Head of caudate nucleus (tissue), 42 donors: ENCODE data around the gene TRMT61A.
A peak's percentile ranks its signal among the peaks of the same experiment; 100 is the strongest.
"Not testable (repeated sequence)": the region's sequence is repeated elsewhere in the genome, so short reads cannot be mapped to it uniquely, and the experiment has no call there.

Source experiments
- DNase-seq, 42 donors: peaks; one replicate each; pipeline versions ENCODE4 v3.0.0 to v3.0.0-alpha.2; 2020 to 2021; ENCODE audit warnings: mixed read lengths in 7 of 42
- intact Hi-C: fragments of 100-400 bp; cut with DNase I; formaldehyde crosslinking; loops from one replicate; pipeline ENCODE4 v1.15.0; 2022

TRMT61A gene

GRCh38 chr14:103519837-103520212 lies 9.2 kb upstream of the TRMT61A start:
- peak in 4 of 42 donors; percentile 17 to 50 (median 39) for DNase-seq
- intact Hi-C loops, result loop anchor here (2.0 kb wide), 1 partner anchor 25 kb away; no protein-coding TSS in a partner anchor

- DNase-seq, result no peak
- intact Hi-C loops, result no loop called here
Observed at GRCh38 chr14:103520269-103520656, 8.7 kb upstream of the TRMT61A start.

GRCh38 chr14:103520657-103521437 lies 8.1 kb upstream of the TRMT61A start:
- intact Hi-C loops, result no loop called here
- peak; percentile 64 to 94 (median 85) for DNase-seq

- intact Hi-C loops, result no loop called here
- peak in 21 of 42 donors; percentile 40 to 86 (median 66) for DNase-seq
Observed at GRCh38 chr14:103521438-103521950, 7.5 kb upstream of the TRMT61A start.

- intact Hi-C loops, result no loop called here
- DNase-seq, result peak in 4 of 42 donors; percentile 17 to 60 (median 27)
Observed at GRCh38 chr14:103521951-103522563, 6.9 kb upstream of the TRMT61A start.

- intact Hi-C loops, result no loop called here
- DNase-seq, result peak; percentile 68 to 94 (median 89)
Observed at GRCh38 chr14:103522649-103523574, 6.1 kb upstream of the TRMT61A start, which contains the start of gene CKB. Gene CKB, minus strand, starts transcription at chr14:103522830. Its CDS starts 337 bp downstream, at chr14:103522493.

DNA sequence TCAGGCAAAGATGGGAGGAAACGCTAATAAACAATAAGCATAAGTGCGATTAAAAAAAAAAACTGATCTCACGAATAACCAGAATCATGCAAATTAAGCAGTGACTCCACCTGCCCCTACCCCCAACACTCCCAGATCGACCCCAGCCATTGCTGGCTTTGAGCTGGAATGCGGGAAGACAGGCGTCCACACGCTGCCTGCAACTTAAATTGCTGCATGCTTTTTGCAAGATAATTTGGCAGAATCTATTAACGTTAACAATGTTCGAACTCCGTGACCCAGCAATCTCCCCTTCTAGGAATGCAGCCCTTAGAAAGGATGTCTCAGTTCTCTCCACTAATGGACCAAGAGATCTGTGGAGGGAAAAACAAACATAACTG lies 5.4 kb upstream of the TRMT61A start:
- DNase-seq, result no peak
- intact Hi-C loops, result no loop called here

DNA sequence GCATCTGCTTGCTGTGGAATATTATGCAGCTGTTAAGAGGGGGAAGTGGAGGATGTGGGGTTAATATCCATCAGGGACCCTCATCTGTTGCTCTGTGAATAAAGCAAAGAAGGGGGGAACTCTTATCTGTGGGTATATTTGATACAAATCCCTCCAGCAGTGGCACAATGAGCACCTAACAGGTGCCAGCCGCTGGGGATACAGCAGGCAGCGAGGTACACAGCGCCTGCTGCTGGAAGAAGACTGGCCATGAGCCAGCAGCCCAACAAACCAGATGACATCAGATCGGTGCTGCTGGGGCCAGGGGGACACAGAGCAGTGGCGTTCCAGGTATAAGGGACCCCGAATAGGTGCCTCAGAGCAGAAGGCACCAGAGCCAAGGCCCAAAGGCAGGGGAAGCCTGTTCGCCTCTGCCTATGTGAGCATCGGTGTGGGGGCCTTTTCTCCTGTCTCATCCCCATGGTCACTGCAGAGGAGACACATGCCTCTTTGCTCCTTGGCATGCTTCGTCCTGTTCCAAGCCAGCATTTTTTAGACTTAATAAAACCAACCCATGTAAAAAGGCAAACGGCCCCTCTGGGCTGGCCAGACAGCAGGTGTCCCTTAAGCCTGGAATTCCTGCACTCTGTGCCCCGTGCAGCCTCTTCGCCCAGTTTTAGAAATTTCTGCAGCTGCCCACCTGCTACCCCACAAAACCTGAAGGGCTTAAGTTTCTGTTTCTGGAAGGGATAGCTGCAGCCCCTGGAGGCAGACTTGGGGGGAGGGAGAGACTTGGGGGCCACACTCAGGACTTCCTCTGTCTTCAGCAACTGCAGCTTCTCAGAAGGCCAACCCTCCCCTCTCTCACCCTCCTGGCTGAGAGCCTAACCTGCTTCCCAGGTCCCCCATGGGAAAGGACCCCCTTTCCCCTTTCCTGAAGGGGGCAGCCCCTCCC lies 4.7 kb upstream of the TRMT61A start:
- intact Hi-C loops, result no loop called here
- peak in 2 of 42 donors; percentile 9 to 17 for DNase-seq

DNA sequence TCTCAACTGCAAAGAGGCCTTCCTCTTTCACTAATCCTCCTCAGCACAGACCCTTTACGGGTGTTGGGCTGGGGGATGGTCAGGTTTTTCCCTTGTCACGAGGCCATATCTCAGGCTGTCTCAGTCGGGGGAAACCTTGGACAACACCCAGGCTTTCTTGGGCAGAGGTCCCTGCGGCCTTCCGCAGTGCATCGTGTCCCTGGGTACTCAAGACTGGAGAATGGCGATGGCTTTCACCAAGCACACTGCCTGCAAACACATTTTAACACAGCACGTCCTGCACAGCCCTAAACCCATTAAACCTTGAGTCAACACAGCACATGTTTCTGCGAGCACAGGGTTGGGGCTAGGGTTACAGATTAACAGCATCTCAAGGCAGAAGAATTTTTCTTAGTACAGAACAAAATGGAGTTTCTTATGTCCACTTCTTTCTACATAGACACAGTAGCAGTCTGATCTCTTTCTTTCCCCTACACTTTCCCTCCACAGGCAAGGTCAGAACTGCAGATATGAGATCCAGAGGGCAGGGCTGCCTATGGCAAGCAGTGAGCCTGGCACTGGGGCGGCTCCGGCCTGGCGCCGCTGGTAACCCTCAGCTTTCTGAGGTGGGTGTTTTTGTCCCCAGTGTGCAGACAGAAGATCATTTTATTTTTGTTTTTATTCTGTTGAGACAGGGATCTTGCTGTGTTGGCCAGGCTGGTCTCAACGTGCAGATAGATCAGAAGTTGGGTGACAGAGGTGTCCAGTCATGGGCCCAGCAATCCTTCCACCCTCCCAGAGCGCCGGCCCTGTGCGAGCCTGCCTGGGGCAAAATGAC lies 3.4 kb upstream of the TRMT61A start:
- intact Hi-C loops, result not testable (repeated sequence)

GRCh38 chr14:103526247-103526913 lies 2.6 kb upstream of the TRMT61A start:
- intact Hi-C loops, result no loop called here
- DNase-seq, result peak in 1 of 42 donors; percentile 17

More for the DNA sequence above, 3.4 kb upstream of the TRMT61A start:
- DNase-seq, result peak in 1 of 42 donors; percentile 17

- intact Hi-C loops, result no loop called here
- no peak for DNase-seq
Observed at GRCh38 chr14:103526914-103527248, 2.1 kb upstream of the TRMT61A start.

DNA sequence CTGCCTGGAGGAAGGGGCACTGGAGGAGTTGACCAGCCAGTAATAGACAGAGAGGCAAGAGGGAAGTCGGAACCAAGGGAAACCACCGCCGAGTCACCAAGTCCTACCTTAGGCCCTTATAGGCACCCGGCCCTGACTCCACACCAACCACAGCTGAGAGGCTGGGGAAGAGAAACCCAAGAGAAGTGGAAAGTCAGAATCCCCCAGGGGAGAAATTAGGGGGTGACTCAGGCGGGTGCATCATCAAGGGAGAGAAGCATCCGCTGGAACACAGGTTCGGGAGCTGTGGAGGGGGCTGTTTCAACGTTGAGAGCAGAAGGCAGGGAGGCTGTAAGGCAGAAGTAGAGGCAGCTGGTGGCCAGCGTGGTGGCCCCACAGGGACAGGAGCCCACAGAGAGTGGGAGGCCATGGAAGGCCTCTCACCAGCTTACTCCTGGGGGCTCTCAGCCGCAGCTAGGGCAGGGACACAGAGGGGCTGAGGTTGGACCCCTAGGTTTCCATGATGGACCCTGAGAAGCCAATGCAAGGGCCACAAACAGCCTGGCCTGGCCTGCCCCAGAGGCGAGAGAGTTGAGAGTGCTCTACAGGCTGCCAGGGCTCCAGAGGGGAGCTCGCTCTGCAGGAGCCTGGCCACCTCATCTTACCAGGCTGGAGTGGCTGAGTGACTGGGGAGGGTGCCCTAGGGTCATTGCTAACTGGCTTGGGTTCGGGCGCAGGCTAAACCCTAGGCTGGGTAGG lies 1.4 kb upstream of the TRMT61A start:
- intact Hi-C loops, result no loop called here
- DNase-seq, result peak in 2 of 42 donors; percentile 18 to 32

- intact Hi-C loops, result no loop called here
- DNase-seq, result peak in 25 of 42 donors; percentile 39 to 81 (median 66)
Observed at GRCh38 chr14:103528146-103528586, 830 bp upstream of the TRMT61A start.

DNA sequence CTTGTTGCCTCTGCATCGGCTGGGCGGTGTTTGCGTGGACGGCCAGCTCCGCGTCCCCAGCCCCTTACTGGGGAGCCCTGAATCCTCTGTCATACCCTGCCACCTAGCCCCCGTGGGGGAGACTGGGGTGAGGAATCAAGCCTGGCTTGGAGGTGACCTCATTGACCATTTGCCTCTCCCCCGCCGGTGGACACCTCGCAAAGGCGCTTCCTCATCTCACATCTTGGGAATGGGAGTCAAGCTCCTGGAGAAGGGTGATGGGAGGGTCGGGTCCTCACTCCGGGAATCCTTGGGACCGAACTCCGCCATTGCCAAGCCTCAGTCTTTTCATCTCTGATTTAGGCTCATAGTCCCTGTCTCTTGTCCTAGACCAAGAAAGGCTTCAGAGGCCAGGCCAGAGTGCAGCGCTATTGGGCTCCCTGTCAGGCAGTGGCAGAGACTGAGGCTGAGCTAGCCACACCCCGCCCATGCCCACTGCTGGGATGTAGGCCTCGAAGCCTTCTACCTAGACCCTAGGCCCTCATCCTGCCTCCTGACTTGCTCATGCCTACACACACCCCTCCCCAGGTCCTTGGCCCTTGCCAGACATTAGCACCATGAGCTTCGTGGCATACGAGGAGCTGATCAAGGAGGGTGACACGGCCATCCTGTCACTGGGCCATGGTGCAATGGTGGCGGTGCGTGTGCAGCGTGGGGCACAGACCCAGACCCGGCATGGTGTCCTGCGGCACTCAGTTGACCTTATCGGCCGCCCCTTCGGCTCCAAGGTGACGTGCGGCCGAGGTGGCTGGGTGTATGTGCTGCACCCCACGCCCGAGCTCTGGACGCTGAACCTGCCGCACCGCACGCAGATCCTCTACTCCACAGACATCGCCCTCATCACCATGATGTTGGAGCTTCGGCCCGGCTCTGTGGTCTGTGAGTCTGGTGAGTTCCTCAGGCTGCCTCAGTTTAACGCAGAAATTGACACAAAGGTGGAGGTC lies 678 bp downstream of the TRMT61A start:
- peak in 3 of 42 donors; percentile 6 to 41 (median 28) for DNase-seq
- intact Hi-C loops, result no loop called here

DNA sequence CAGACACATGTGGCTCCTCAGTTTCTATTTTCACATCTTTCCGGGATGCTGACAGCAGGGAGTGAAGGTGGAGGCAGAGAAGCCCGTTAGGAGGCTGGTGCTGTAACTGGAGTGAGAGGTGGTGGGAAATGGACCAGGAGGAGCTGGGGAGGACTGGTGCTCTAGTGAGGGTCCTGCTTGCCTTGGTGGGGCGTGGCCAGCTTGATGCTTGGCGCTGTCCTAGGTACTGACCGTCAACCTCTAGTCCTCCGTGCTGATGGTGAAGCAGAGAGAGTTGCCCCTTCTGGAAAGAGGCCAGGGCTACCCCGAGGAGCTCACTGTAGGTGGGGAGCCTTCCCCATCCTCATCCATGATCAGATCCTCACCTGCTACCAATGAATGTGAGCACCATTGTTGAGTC lies 1.4 kb downstream of the TRMT61A start:
- intact Hi-C loops, result no loop called here
- no peak for DNase-seq
